Mucosa of rectum (tissue), 2 donors: ENCODE results near the gene HMGB4.

Experiments
- H3K27ac ChIP-seq, 2 donors: one replicate each; pipeline ENCODE4 v1.7.0; 2013; ENCODE audit warnings: inconsistent platforms in 2 of 2, low read depth in 2 of 2, low read length in 2 of 2
- H3K27me3 ChIP-seq, 2 donors: one replicate each; pipeline ENCODE4 v1.7.0; 2013; ENCODE audit warnings: low read length in 2 of 2; ENCODE audit not compliant: control insufficient read depth in 2 of 2, insufficient read depth in 2 of 2
- H3K36me3 ChIP-seq, 2 donors: one replicate each; pipeline ENCODE4 v1.7.0; 2013; ENCODE audit warnings: low read length in 2 of 2; ENCODE audit not compliant: control insufficient read depth in 2 of 2, insufficient read depth in 2 of 2
- H3K4me1 ChIP-seq, 2 donors: one replicate each; pipeline ENCODE4 v1.7.0; 2013; ENCODE audit warnings: low read length in 2 of 2, mild to moderate bottlenecking in 1 of 2; ENCODE audit not compliant: control insufficient read depth in 2 of 2, insufficient read depth in 2 of 2
- H3K4me3 ChIP-seq, 2 donors: one replicate each; pipeline ENCODE4 v1.7.0; 2013; ENCODE audit warnings: low read length in 2 of 2
- H3K9ac ChIP-seq, 2 donors: one replicate each; pipeline ENCODE4 v1.7.0; 2013; ENCODE audit warnings: low read length in 2 of 2, low read depth in 1 of 2, mild to moderate bottlenecking in 1 of 2
- H3K9me3 ChIP-seq, 2 donors: one replicate each; pipeline ENCODE4 v1.7.0; 2013; ENCODE audit warnings: low read length in 2 of 2; ENCODE audit not compliant: control insufficient read depth in 2 of 2
- donor health status: healthy.
- donor health status: Normal muscosa, but diverticular disease.

The HMGB4 gene

GRCh38 chr1:33842348-33842747, 21.5 kb upstream of the HMGB4 start:
- H3K27ac ChIP-seq = no peak overlapping the region
- no peak overlapping the region for H3K9ac ChIP-seq
- no peak overlapping the region for H3K4me3 ChIP-seq
- H3K36me3 ChIP-seq = no peaks in the 10 kb centered on the region
- no peaks in the 10 kb centered on the region for H3K9me3 ChIP-seq
- no peaks in the 10 kb centered on the region for H3K27me3 ChIP-seq
- H3K4me1 ChIP-seq = no peaks in the 10 kb centered on the region

GRCh38 chr1:33844166-33844565, 19.7 kb upstream of the HMGB4 start:
- Histone ChIP-seq H3K4me1 (no peaks in the 10 kb centered on the region), H3K27me3 (peaks cover 0 to 2% of the 10 kb centered on the region in 2 donors), H3K9ac (no peak overlapping the region)

GRCh38 chr1:33846861-33847260, 17.0 kb upstream of the HMGB4 start:
- H3K4me3 ChIP-seq = no peak overlapping the region
- peaks cover 0 to 4% of the 10 kb centered on the region in 2 donors for H3K27me3 ChIP-seq
- no peaks in the 10 kb centered on the region for H3K36me3 ChIP-seq
- H3K4me1 ChIP-seq = no peaks in the 10 kb centered on the region
- H3K9ac ChIP-seq = no peak overlapping the region
- H3K9me3 ChIP-seq = no peaks in the 10 kb centered on the region
- no peak overlapping the region for H3K27ac ChIP-seq

More at GRCh38 chr1:33844166-33844565, 19.7 kb upstream of the HMGB4 start:
- no peaks in the 10 kb centered on the region for H3K9me3 ChIP-seq
- no peak overlapping the region for H3K27ac ChIP-seq
- H3K36me3 ChIP-seq = no peaks in the 10 kb centered on the region
- no peak overlapping the region for H3K4me3 ChIP-seq

GRCh38 chr1:33848205-33848937, 15.5 kb upstream of the HMGB4 start:
- Histone ChIP-seq H3K4me3 (no peak overlapping the region), H3K9me3 (no peaks in the 10 kb centered on the region), H3K27me3 (peaks cover 0 to 4% of the 10 kb centered on the region in 2 donors), H3K9ac (no peak overlapping the region), H3K27ac (no peak overlapping the region), H3K36me3 (no peaks in the 10 kb centered on the region), H3K4me1 (no peaks in the 10 kb centered on the region)

GRCh38 chr1:33849211-33849610, 14.7 kb upstream of the HMGB4 start:
- no peaks in the 10 kb centered on the region for H3K4me1 ChIP-seq
- H3K27me3 ChIP-seq = peaks cover 0 to 4% of the 10 kb centered on the region in 2 donors
- H3K36me3 ChIP-seq = no peaks in the 10 kb centered on the region
- no peak overlapping the region for H3K9ac ChIP-seq
- H3K4me3 ChIP-seq = no peak overlapping the region
- H3K9me3 ChIP-seq = no peaks in the 10 kb centered on the region
- no peak overlapping the region for H3K27ac ChIP-seq

- no peaks in the 10 kb centered on the region for H3K4me1 ChIP-seq
- H3K27ac ChIP-seq = no peak overlapping the region
- no peaks in the 10 kb centered on the region for H3K36me3 ChIP-seq
- H3K27me3 ChIP-seq = peaks cover 0 to 4% of the 10 kb centered on the region in 2 donors
- no peak overlapping the region for H3K4me3 ChIP-seq
- H3K9me3 ChIP-seq = no peaks in the 10 kb centered on the region
- H3K9ac ChIP-seq = no peak overlapping the region
These were observed 13.4 kb upstream of the HMGB4 start for GRCh38 chr1:33850481-33850880.

- Histone ChIP-seq H3K9me3 (no peaks in the 10 kb centered on the region), H3K27ac (no peak overlapping the region), H3K4me1 (no peaks in the 10 kb centered on the region), H3K36me3 (no peaks in the 10 kb centered on the region), H3K4me3 (no peak overlapping the region), H3K9ac (no peak overlapping the region), H3K27me3 (peaks cover 0 to 4% of the 10 kb centered on the region in 2 donors)
These were observed 11.2 kb upstream of the HMGB4 start for GRCh38 chr1:33852711-33853110.

GRCh38 chr1:33853431-33853830, 10.4 kb upstream of the HMGB4 start:
- Histone ChIP-seq H3K27me3 (peaks cover 0 to 3% of the 10 kb centered on the region in 2 donors), H3K4me1 (no peaks in the 10 kb centered on the region), H3K9ac (no peak overlapping the region), H3K4me3 (no peak overlapping the region), H3K9me3 (no peaks in the 10 kb centered on the region), H3K36me3 (no peaks in the 10 kb centered on the region), H3K27ac (no peak overlapping the region)

- Histone ChIP-seq H3K4me3 (no peak overlapping the region), H3K27me3 (peaks cover 0 to 3% of the 10 kb centered on the region in 2 donors), H3K36me3 (no peaks in the 10 kb centered on the region), H3K9ac (no peak overlapping the region), H3K9me3 (no peaks in the 10 kb centered on the region), H3K4me1 (no peaks in the 10 kb centered on the region), H3K27ac (no peak overlapping the region)
These were observed 9.8 kb upstream of the HMGB4 start for GRCh38 chr1:33854091-33854490.

- Histone ChIP-seq H3K9ac (no peak overlapping the region), H3K36me3 (no peaks in the 10 kb centered on the region), H3K4me1 (no peaks in the 10 kb centered on the region), H3K27ac (no peak overlapping the region), H3K9me3 (no peaks in the 10 kb centered on the region), H3K27me3 (no peaks in the 10 kb centered on the region), H3K4me3 (no peak overlapping the region)
These were observed 3.2 kb upstream of the HMGB4 start for GRCh38 chr1:33860671-33861070.
